ENCODE data around the gene SLFNL1. TPM values are rescaled to one million over a fixed set of nuclear protein-coding genes. Genes with fewer than 3 reads are reported as not detected.
A peak's percentile ranks its signal among the peaks of the same experiment; 100 is the strongest.

SLFNL1 gene
- total RNA-seq, 1 donor from 2014 or later, result 0.22 TPM

DNA sequence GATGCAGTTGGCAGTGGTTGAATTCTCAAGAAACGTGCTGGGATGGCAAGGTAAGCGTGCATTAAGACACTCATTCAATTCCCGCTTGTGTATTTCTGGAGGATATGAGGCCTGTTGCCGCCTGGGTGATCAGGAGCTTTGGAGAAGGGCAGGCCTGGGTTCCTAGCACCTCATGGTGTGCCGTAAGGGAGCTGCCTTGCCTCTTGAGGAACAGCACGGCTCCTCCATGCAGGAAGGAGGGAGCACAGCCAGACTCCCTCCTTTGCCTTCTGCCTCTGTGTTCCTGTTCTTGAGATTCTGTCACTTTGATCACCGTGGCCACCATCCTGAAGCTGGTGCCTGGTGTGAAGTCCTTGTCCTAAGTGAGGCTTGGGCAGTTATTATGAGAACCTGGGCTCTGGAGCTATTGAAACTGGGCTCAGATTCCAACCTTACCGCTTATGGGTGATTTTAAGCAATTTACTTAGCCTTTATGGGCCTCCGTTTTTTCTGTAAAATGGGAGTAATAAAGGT, 18.3 kb downstream of the SLFNL1 start:
- no peak for DNase-seq
- ATAC-seq (ENCODE audit: poor library complexity), result no peak
- intact Hi-C loops (cut with DNase I), result no loop called here

- ATAC-seq (ENCODE audit: poor library complexity), result no peak
- intact Hi-C loops (cut with DNase I), result no loop called here
- no peak for DNase-seq
Measured at GRCh38 chr1:40998668-40999067, 22.9 kb downstream of the SLFNL1 start.

DNA sequence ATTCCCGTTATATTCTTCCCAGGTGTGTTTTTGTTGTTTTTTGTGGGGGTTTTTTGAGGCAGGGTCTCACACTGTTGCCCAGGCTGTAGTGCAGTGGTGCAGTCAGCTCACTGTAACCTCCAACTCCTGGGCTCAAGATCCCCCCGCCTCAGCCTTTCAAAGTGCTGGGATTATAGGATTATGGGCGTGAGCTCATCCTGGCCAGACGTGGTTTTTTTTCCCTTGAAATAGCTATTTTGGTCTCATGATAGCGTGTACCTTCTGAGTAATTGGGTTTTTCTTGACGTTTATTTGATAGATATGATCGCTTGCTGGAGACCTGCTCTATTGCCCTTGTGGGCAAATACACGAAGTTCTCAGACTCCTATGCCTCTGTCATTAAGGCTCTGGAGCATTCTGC, 24.4 kb downstream of the SLFNL1 start:
- intact Hi-C loops (cut with DNase I), result no loop called here
- DNase-seq, result no peak
- ATAC-seq (ENCODE audit: poor library complexity), result no peak

DNA sequence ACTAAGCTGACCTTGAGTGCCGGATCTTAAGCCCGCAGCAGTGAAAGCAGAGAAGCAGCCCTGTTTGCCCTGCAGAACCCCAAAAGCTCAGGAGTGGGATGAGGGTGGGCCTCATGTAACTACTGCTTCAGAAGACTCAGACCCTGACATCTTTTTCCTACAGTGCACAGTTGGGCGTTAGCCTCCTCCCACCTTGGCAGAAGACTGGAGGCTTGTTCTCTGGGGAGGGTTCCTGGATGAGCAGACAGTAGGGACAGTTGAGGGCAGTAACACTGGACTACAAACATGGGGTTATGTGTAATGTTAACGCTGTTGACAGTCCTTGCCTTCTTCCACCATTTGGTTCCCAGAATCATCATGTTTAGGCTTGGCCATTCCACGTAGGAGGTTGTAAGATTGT, 32.5 kb downstream of the SLFNL1 start:
- no peak for DNase-seq
- ATAC-seq (ENCODE audit: poor library complexity), result no peak
- intact Hi-C loops (cut with DNase I), result no loop called here

DNA sequence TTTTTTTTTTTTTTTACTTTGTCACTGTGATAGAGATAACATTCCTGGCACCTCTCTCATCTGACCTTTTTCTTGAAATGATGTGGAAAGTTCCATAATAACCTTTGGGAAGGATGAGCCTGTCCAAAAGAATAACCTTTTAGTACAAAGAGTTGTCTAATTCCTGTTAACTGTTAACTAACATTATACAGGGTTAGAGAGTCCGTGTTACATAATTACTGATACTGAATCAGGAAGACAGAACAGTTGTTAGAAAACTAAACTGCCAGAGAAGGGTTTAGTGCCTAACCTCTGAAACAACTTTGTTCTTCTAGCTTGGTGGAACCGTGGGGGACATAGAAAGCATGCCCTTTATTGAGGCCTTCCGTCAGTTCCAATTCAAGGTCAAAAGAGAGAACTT, 33.2 kb downstream of the SLFNL1 start:
- DNase-seq, result no peak
- no peak for ATAC-seq (ENCODE audit: poor library complexity)
- intact Hi-C loops (cut with DNase I), result no loop called here

DNA sequence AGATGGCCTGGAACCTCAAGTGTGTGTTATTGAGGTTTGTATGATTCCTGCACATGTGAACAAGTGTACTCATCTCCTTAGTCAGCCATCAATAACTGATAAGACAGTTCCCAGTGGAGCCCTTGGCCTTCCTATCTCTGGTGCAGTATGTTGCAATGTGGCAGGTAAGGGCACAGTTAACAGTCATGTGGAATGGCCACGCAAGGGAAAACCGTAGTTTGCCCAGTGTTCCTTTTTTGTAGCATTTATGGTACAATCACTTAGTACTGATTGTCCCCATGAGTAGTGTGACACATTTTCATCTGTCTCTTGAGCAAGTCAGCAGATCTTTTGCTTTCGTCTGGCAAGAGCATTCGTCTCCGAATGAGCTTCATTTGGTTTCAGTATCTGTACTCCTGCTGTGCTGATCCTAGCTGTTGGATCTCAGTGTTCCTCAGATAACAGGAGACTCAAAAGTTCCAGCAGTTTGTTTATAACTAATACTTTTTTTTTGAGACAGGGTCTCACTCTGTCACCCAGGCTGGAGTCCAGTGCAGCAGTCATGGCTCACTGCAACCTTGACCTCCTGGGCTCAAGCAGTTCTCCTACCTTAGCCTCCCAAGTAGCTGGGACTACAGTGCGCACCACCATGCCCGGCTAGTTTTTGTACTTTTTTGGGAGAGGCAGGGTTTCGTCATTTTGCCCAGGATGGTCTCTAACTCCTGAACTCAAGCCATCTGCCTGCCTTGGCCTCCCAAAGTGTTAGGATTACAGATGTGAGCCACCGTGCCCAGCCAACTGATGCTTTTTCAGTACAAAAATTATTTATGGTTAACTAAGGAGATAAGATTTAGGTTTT, 33.9 kb downstream of the SLFNL1 start:
- ATAC-seq (ENCODE audit: poor library complexity) (peak; percentile 50), DNase-seq (no peak)
- intact Hi-C loops (cut with DNase I), result no loop called here

- ATAC-seq (ENCODE audit: poor library complexity) (peak; percentile 62), DNase-seq (no peak)
- intact Hi-C loops (cut with DNase I), result no loop called here
Measured at GRCh38 chr1:40986956-40987355, 34.6 kb downstream of the SLFNL1 start.

GRCh38 chr1:40986328-40986783, 35.2 kb downstream of the SLFNL1 start:
- DNase-seq (no peak), ATAC-seq (ENCODE audit: poor library complexity) (no peak)
- intact Hi-C loops (cut with DNase I), result no loop called here

GRCh38 chr1:40985875-40986274, 35.6 kb downstream of the SLFNL1 start:
- intact Hi-C loops (cut with DNase I), result no loop called here
- DNase-seq (no peak), ATAC-seq (ENCODE audit: poor library complexity) (no peak)

DNA sequence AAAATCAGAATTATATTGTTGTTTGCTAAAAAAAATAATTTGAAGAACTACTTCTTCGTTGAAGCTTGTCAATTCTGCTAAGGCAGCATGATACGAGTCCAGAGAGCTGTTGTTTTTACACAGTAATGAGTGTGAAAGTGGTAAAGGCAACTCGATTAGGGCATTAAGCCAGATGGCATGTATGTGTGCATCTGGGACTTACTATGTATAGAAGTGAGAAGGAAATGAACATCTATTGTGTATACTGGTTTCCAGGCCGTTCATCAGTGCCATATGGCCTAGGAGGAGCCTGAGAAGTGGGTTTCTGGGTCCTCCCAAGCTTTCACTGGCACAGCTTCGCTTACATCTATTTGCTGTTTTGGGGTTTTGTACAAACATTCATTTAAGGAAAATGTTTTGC, 36.4 kb downstream of the SLFNL1 start:
- no peak for ATAC-seq (ENCODE audit: poor library complexity)
- intact Hi-C loops (cut with DNase I), result no loop called here
- DNase-seq, result no peak

- no peak for DNase-seq
- intact Hi-C loops (cut with DNase I), result no loop called here
- ATAC-seq (ENCODE audit: poor library complexity), result no peak
Measured at GRCh38 chr1:40984531-40984930, 37.0 kb downstream of the SLFNL1 start.

- ATAC-seq (ENCODE audit: poor library complexity), result no peak
- intact Hi-C loops (cut with DNase I), result no loop called here
- DNase-seq, result no peak
Measured at GRCh38 chr1:40984066-40984465, 37.5 kb downstream of the SLFNL1 start.

- no peak for DNase-seq
- intact Hi-C loops (cut with DNase I), result no loop called here
- ATAC-seq (ENCODE audit: poor library complexity), result no peak
Measured at GRCh38 chr1:40983286-40983685, 38.2 kb downstream of the SLFNL1 start.

- intact Hi-C loops (cut with DNase I), result no loop called here
- ATAC-seq (ENCODE audit: poor library complexity) (no peak), DNase-seq (no peak)
Measured at GRCh38 chr1:40982721-40983120, 38.8 kb downstream of the SLFNL1 start.

- DNase-seq (no peak), ATAC-seq (ENCODE audit: poor library complexity) (no peak)
- intact Hi-C loops (cut with DNase I), result no loop called here
Measured at GRCh38 chr1:40981691-40982448, 39.7 kb downstream of the SLFNL1 start.

DNA sequence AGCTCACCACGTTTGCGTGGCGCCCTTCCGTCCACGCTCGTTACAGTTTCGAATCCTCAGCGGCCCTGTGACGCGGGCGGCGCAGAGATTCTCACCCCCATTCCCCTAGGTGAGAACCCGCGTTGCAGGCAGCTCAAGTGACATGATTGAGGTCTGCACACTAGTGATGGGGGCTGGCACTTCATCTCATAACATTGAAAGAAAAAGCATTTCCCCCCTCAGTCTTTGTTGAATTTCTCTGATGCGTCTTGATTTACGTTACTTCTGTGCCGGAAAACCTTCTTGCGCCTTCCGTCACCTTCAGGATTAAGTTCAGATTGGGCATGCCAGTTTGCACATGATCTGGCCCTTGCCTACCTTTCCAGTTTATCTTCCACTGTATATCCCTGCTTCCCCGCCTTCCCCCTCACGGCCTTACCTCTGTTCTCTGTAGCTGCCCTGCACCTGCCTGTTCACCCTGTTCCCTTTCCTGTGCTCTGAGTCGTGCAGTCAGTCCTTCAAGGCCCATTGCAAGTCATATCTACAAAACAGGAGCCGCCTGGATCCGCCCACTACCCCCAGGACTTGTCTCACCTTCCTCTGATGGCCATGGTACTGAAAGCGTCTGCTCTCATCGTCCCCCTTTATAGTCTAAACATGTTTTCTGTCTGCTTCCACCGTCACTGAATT, 40.9 kb downstream of the SLFNL1 start:
- ATAC-seq (ENCODE audit: poor library complexity) (no peak), DNase-seq (peak; percentile 44)
- intact Hi-C loops (cut with DNase I), result no loop called here

DNA sequence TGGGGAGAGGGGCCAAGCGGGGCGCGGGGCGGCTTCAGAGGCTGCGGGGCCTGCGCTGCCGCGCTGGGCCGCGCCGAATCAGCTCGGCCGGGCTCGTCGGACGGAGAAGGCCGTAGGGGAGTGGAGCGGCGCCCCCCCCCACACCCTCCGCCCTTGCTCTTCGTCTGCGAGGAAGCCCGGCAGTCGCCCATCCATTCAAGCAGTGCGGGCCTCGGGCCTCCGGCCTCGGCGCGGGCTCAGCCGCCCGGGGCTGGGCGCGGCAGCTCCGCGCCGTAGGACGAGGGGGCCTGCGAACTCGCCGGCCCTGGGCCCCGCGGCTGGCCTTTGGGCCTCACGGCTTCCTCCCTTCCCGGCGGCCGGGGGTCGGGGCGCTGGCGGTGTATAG, 41.5 kb downstream of the SLFNL1 start:
- no peak for DNase-seq
- intact Hi-C loops (cut with DNase I), result no loop called here
- ATAC-seq (ENCODE audit: poor library complexity), result peak; percentile 2

DNA sequence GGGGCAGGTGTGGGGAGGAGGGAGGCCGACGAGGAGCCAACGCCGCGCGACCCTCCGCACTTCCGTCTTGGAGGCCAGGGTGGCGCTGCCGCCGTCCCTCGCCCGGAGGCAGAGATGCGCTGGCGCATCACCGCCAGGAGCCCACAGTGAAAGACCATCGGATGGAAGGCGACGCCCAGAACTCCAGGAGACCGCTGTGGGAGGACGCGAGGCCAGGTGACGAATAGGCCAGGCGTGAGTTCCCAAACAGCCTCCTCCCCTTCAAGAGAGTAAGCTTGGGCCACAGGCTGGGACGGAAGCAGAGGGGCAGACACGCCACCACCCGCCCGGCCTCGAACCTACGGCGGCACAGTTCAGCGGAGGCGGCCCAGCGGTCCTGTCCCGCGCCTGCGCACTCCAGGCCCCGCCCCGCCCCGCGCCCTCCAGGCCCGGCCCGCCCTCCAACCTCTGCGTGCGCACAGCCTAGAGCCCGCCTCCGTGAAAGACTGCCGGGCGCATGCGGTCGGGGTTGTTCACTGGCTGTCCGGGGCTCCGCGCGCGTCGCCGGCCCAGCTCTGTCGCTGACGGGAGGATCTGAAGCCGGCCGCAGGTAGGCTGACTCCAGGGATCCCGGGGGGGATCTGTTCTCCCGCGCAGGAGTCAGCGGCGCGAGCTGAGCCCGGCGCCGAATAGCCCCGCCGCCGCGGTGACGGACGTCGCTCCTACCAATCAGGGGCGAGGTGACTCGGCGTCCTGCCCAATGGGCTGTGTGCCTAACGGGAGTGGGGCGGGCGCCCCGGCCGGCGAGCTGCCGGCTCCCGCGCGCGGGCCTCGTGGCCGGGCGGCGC, 42.1 kb downstream of the SLFNL1 start, which contains the start of gene CTPS1:
TSS of gene CTPS1 (plus strand) at position 456 of the 827 bp plus-strand sequence. CDS start 3,595 bp downstream, outside the sequence.
- DNase-seq (peak; percentile 97), ATAC-seq (ENCODE audit: poor library complexity) (peak; percentile 97)
- intact Hi-C loops (cut with DNase I), result no loop called here

DNA sequence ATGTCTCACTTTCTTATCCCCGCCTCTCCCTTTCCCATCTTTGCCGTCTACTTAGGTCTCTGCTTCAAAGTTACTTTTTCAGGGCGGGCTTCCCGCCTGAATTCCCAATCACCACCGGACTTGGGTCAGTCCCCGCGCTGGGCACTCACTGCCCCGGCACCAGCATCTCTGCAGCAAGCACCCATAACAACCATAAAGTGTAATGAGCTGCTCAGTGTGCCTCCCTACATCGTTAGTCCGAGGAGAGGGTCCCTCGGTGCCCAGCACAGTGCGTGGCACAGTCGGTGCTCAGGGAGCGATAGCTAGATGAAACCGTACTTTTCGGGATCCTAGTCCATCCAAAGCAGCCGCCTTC, 42.7 kb downstream of the SLFNL1 start:
- intact Hi-C loops (cut with DNase I), result no loop called here
- no peak for DNase-seq
- no peak for ATAC-seq (ENCODE audit: poor library complexity)

Data from Right ventricle myocardium superior (tissue), 1 donor.